ENCODE measurements around the gene SPOCK1. TPM values are rescaled to one million over a fixed set of nuclear protein-coding genes. Genes with fewer than 3 reads are reported as not detected.

The SPOCK1 gene
- total and polyA plus RNA-seq, 4 donors: 0.07 to 0.18 (median 0.17) TPM; not detected in 1

GRCh38 chr5:137296213-137296781 lies 202.8 kb downstream of the SPOCK1 start:
- no peak overlapping the region for H3K9ac ChIP-seq (ENCODE audit: low read depth in 1 of 2, low read length in 2 of 2)
- TF ChIP-seq JUND (IDR thresholded peaks at IDR 0.05) (no peak), FOXA2 (IDR thresholded peaks at IDR 0.05) (no peak), FOXA1 (IDR thresholded peaks at IDR 0.05) (no peak), HNF4A (conservative IDR thresholded peaks at IDR 0.05) (no peak), GABPA (IDR thresholded peaks at IDR 0.05 in 1 of 2, conservative IDR thresholded peaks at IDR 0.05 in 1 of 2) (no peak), HNF4G (IDR thresholded peaks at IDR 0.05) (no peak), SP1 (IDR thresholded peaks at IDR 0.05) (no peak), REST (IDR thresholded peaks at IDR 0.05) (no peak), TAF1 (conservative IDR thresholded peaks at IDR 0.05) (no peak), EGR1 (IDR thresholded peaks at IDR 0.05; ENCODE audit: low read depth in 2 of 2) (no peak), RAD21 (IDR thresholded peaks at IDR 0.05) (no peak), ZBTB33 (IDR thresholded peaks at IDR 0.05) (no peak), YY1 (IDR thresholded peaks at IDR 0.05) (no peak), RXRA (IDR thresholded peaks at IDR 0.05) (no peak), NR2F2 (IDR thresholded peaks at IDR 0.05) (no peak), MAX (IDR thresholded peaks at IDR 0.05) (no peak)
- TF ChIP-seq, protein P1, sequence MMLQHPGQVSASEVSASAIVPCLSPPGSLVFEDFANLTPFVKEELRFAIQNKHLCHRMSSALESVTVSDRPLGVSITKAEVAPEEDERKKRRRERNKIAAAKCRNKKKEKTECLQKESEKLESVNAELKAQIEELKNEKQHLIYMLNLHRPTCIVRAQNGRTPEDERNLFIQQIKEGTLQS (IDR thresholded peaks at IDR 0.05): no peak
- TF ChIP-seq, protein P2, sequence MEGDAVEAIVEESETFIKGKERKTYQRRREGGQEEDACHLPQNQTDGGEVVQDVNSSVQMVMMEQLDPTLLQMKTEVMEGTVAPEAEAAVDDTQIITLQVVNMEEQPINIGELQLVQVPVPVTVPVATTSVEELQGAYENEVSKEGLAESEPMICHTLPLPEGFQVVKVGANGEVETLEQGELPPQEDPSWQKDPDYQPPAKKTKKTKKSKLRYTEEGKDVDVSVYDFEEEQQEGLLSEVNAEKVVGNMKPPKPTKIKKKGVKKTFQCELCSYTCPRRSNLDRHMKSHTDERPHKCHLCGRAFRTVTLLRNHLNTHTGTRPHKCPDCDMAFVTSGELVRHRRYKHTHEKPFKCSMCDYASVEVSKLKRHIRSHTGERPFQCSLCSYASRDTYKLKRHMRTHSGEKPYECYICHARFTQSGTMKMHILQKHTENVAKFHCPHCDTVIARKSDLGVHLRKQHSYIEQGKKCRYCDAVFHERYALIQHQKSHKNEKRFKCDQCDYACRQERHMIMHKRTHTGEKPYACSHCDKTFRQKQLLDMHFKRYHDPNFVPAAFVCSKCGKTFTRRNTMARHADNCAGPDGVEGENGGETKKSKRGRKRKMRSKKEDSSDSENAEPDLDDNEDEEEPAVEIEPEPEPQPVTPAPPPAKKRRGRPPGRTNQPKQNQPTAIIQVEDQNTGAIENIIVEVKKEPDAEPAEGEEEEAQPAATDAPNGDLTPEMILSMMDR (IDR thresholded peaks at IDR 0.05; ENCODE audit: low read depth, low read length, missing input control): no peak
- peaks cover 0 to 3% (median 0%) of the 10 kb centered on the region in 4 donors for H3K27me3 ChIP-seq (ENCODE audit: control insufficient read depth in 4 of 4, insufficient read depth in 4 of 4, low read length in 3 of 4)
- H3K9me3 ChIP-seq (ENCODE audit: control insufficient read depth in 4 of 4, low read length in 3 of 4): no peaks in the 10 kb centered on the region
- no peak for DNase-seq (ENCODE audit: low spot score)
- no peak overlapping the region for H3K27ac ChIP-seq (ENCODE audit: low read depth in 1 of 2, low read length in 2 of 2)
- WGBS: 82% methylated on average over 12 of the region's 12 CpGs
- no peaks in the 10 kb centered on the region for H3K4me1 ChIP-seq (ENCODE audit: control insufficient read depth in 4 of 4, insufficient read depth in 4 of 4, low read length in 3 of 4)
- no peak overlapping the region for H3K4me3 ChIP-seq (ENCODE audit: low read depth in 1 of 3, low read length in 3 of 3)
- no peaks in the 10 kb centered on the region for H3K36me3 ChIP-seq (ENCODE audit: control insufficient read depth in 4 of 4, insufficient read depth in 3 of 4, low read depth in 1 of 4, low read length in 3 of 4)
